Activated T-helper 1 cell treated with anti-CD3 and anti-CD28 coated beads, Interleukin-2, amount 50 U/mL, for 16 hours (primary cell): Measurements from ENCODE around the gene MEA1.

Experiments used
- DNase-seq, 2 donors: peaks; one replicate each; pipeline ENCODE4 v3.0.0-alpha.2; 2020; ENCODE audit warnings: low read depth in 1 of 2, low spot score in 1 of 2

The MEA1 gene

GRCh38 chr6:42973926-42974325 lies 39.8 kb downstream of the MEA1 start:
- DNase-seq, result no peak

- DNase-seq, result no peak
Observed at GRCh38 chr6:42971746-42972327, 41.9 kb downstream of the MEA1 start.

GRCh38 chr6:42970871-42971612 lies 42.7 kb downstream of the MEA1 start:
- no peak for DNase-seq

- no peak for DNase-seq
Observed at GRCh38 chr6:42969934-42970333, 43.8 kb downstream of the MEA1 start.

- DNase-seq, result no peak
Observed at GRCh38 chr6:42969431-42969830, 44.3 kb downstream of the MEA1 start.

GRCh38 chr6:42968783-42969182 lies 45.0 kb downstream of the MEA1 start:
- no peak for DNase-seq

- DNase-seq, result no peak
Observed at GRCh38 chr6:42968126-42968701, 45.5 kb downstream of the MEA1 start.

GRCh38 chr6:42967228-42967627 lies 46.5 kb downstream of the MEA1 start:
- DNase-seq, result no peak

- no peak for DNase-seq
Observed at GRCh38 chr6:42966571-42966970, 47.2 kb downstream of the MEA1 start.

- no peak for DNase-seq
Observed at GRCh38 chr6:42963855-42964605, 49.7 kb downstream of the MEA1 start.

- no peak for DNase-seq
Observed at GRCh38 chr6:42963179-42963854, 50.4 kb downstream of the MEA1 start.

GRCh38 chr6:42962502-42963178 lies 51.1 kb downstream of the MEA1 start:
- no peak for DNase-seq

GRCh38 chr6:42962096-42962495 lies 51.6 kb downstream of the MEA1 start:
- no peak for DNase-seq
